Mesenchymal stem cell (in vitro differentiated cells and primary cell): ENCODE results near the gene ACBD6.

Experiments used
- DNase-seq: peaks from one replicate; pipeline ENCODE4 v3.0.0-alpha.2; 2013
- H2AFZ ChIP-seq: one replicate; pipeline ENCODE4 v1.6.1; 2013; ENCODE audit warnings: low read depth, mild to moderate bottlenecking, control low read depth, inconsistent platforms, low read length, moderate library complexity
- H2AK5ac ChIP-seq: 2 replicates; pipeline ENCODE4 v1.6.1; 2013; ENCODE audit warnings: low read length, moderate library complexity, mild to moderate bottlenecking, inconsistent platforms; ENCODE audit not compliant: severe bottlenecking
- H2BK120ac ChIP-seq: one replicate; pipeline ENCODE4 v1.6.1; 2013; ENCODE audit warnings: low read depth, mild to moderate bottlenecking, inconsistent platforms, low read length, moderate library complexity
- H2BK12ac ChIP-seq, 2 experiments: one replicate each; pipeline ENCODE4 v1.6.1; 2013; ENCODE audit warnings: inconsistent platforms in 2 of 2, low read length in 2 of 2, mild to moderate bottlenecking in 2 of 2, moderate library complexity in 2 of 2, control low read depth in 1 of 2
- H2BK15ac ChIP-seq: one replicate; pipeline ENCODE4 v1.6.1; 2013; ENCODE audit warnings: mild to moderate bottlenecking, low read depth, inconsistent platforms; ENCODE audit not compliant: poor library complexity, severe bottlenecking
- H2BK5ac ChIP-seq: 2 replicates; pipeline ENCODE4 v1.6.1; 2013; ENCODE audit warnings: low read depth, mild to moderate bottlenecking, low read length, control low read depth, inconsistent platforms; ENCODE audit not compliant: poor library complexity, severe bottlenecking
- H3K14ac ChIP-seq, 2 experiments: one replicate each; pipeline ENCODE4 v1.6.1; 2013; ENCODE audit warnings: inconsistent platforms in 2 of 2, low read length in 2 of 2, control low read depth in 1 of 2, mild to moderate bottlenecking in 1 of 2, moderate library complexity in 1 of 2
- H3K18ac ChIP-seq, 2 experiments: one replicate each; pipeline ENCODE4 v1.6.1; 2013; ENCODE audit warnings: inconsistent platforms in 2 of 2, low read length in 2 of 2, control low read depth in 1 of 2, low read depth in 1 of 2, mild to moderate bottlenecking in 1 of 2
- H3K23ac ChIP-seq, 2 experiments: one replicate each; pipeline ENCODE4 v1.6.1; 2013; ENCODE audit warnings: inconsistent platforms in 2 of 2, low read length in 2 of 2, mild to moderate bottlenecking in 2 of 2, moderate library complexity in 2 of 2, control low read depth in 1 of 2
- H3K27ac ChIP-seq: 2 replicates; pipeline ENCODE4 v1.5.1; 2013; ENCODE audit warnings: mild to moderate bottlenecking, moderate library complexity, low read length, control low read depth, inconsistent platforms; ENCODE audit not compliant: poor library complexity, severe bottlenecking
- H3K27me3 ChIP-seq, 2 experiments: 2 replicates each; pipeline versions ENCODE4 v1.6.1 to v1.7.0; 2013; ENCODE audit warnings: low read length in 2 of 2, mild to moderate bottlenecking in 2 of 2, moderate library complexity in 2 of 2, control low read depth in 1 of 2, inconsistent platforms in 1 of 2; ENCODE audit not compliant: control insufficient read depth in 1 of 2, insufficient read depth in 1 of 2
- H3K36me3 ChIP-seq, 2 experiments: 2 replicates each; pipeline versions ENCODE4 v1.6.1 to v1.7.0; 2013; ENCODE audit warnings: low read length in 2 of 2, control low read depth in 1 of 2, inconsistent platforms in 1 of 2, low read depth in 1 of 2, mild to moderate bottlenecking in 1 of 2; ENCODE audit not compliant: insufficient read depth in 2 of 2, control insufficient read depth in 1 of 2
- H3K4ac ChIP-seq, 2 experiments: one replicate each; pipeline ENCODE4 v1.6.1; 2013; ENCODE audit warnings: inconsistent platforms in 2 of 2, low read length in 2 of 2, mild to moderate bottlenecking in 2 of 2, moderate library complexity in 2 of 2, control low read depth in 1 of 2, low read depth in 1 of 2
- H3K4me1 ChIP-seq: 2 replicates; pipeline ENCODE4 v1.6.1; 2013; ENCODE audit warnings: low read depth, low read length, control low read depth; ENCODE audit not compliant: control insufficient read depth, insufficient read depth
- H3K4me2 ChIP-seq: 2 replicates; pipeline ENCODE4 v1.6.1; 2013; ENCODE audit warnings: low read length, mild to moderate bottlenecking, inconsistent platforms; ENCODE audit not compliant: poor library complexity, severe bottlenecking
- H3K4me3 ChIP-seq, 2 experiments: 2 replicates each; pipeline versions ENCODE4 v1.5.1 to v1.7.0; 2013; ENCODE audit warnings: low read length in 2 of 2, mild to moderate bottlenecking in 2 of 2, control low read depth in 1 of 2, low read depth in 1 of 2; ENCODE audit not compliant: insufficient read depth in 1 of 2
- H3K79me1 ChIP-seq: replicated peaks from 2 replicates; pipeline ENCODE4 v1.6.1; 2013; ENCODE audit warnings: mild to moderate bottlenecking, control low read depth, low read length, inconsistent platforms; ENCODE audit not compliant: poor library complexity, severe bottlenecking
- H3K9ac ChIP-seq: 2 replicates; pipeline ENCODE4 v1.7.0; 2013; ENCODE audit warnings: mild to moderate bottlenecking, low read length, moderate library complexity
- H3K9me3 ChIP-seq: 2 replicates; pipeline ENCODE4 v1.7.0; 2013; ENCODE audit warnings: mild to moderate bottlenecking, low read length; ENCODE audit not compliant: control insufficient read depth
- H4K8ac ChIP-seq: one replicate; pipeline ENCODE4 v1.6.1; 2013; ENCODE audit warnings: inconsistent platforms, mild to moderate bottlenecking, low read length, moderate library complexity
- H4K91ac ChIP-seq: one replicate; pipeline ENCODE4 v1.6.1; 2013; ENCODE audit warnings: mild to moderate bottlenecking, low read length, inconsistent platforms
- WGBS: methylation state at CpG from one replicate; pipeline ENCODE4 v1.1.7; 2013; ENCODE audit warnings: mixed read lengths; 5-methylcytosine and 5-hydroxymethylcytosine counted together

ACBD6 gene

DNA sequence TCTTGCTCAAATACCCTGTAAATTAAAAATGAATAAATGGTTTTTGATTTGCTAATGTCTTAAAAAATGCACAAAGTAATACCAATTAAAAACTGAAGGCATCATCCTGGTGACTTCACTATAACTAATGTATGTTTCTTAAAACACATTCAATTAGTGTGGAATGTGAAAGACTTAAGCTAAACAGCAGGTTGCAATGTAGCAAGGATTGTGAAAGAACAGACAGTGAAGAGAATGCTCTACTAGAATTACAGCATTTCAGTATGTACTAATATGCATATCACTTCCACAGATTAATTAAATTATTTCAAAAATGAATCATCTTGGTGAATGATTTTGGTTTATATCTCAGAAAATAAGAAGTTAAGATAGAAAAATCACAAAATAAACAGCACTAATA, 216.0 kb downstream of the ACBD6 start:
- Histone ChIP-seq H4K91ac (no peak overlapping the region), H3K14ac (no peak overlapping the region), H2AK5ac (no peak overlapping the region), H3K79me1 (peaks cover 9% of the 10 kb centered on the region), H3K18ac (no peak overlapping the region), H3K4me2 (no peak overlapping the region), H3K27ac (no peak overlapping the region), H3K27me3 (no peaks in the 10 kb centered on the region), H3K36me3 (peaks cover 3 to 46% of the 10 kb centered on the region in 2 experiments), H3K23ac (no peak overlapping the region), H3K4me1 (no peaks in the 10 kb centered on the region), H2AFZ (no peak overlapping the region), H2BK15ac (no peak overlapping the region), H3K9ac (no peak overlapping the region), H4K8ac (no peak overlapping the region), H3K4me3 (no peak overlapping the region), H2BK12ac (no peak overlapping the region), H2BK5ac (no peak overlapping the region), H3K4ac (no peak overlapping the region), H3K9me3 (no peaks in the 10 kb centered on the region), H2BK120ac (no peak overlapping the region)
- DNase-seq: no peak

DNA sequence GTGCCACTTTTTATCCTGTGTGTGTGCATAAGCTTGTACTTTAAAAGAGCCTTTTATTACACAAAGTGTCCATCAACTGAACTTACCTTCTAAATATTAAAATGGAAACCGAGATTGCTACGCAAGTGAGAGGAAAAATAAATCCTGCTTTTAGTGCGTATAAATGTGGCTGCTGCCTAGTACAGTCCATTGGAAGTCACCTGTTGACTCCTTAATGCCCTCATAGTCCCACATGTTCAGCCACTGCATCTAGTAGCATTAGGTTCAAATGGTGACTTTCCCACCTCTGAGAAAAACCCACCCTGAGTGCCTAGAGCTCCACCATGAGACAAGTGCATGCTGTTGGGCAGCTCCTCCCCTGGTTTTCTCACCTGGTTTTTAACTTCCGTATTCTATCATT, 219.3 kb downstream of the ACBD6 start:
- H3K23ac ChIP-seq: no peak overlapping the region
- no peak overlapping the region for H2BK15ac ChIP-seq
- H3K27me3 ChIP-seq: no peaks in the 10 kb centered on the region
- no peak overlapping the region for H2BK5ac ChIP-seq
- no peaks in the 10 kb centered on the region for H3K9me3 ChIP-seq
- no peak overlapping the region for H2BK12ac ChIP-seq
- peaks cover 10 to 70% of the 10 kb centered on the region in 2 experiments for H3K36me3 ChIP-seq
- H3K4ac ChIP-seq: no peak overlapping the region
- WGBS: 96% methylated on average over 3 of the region's 4 CpGs
- H3K4me3 ChIP-seq: no peak overlapping the region
- no peak overlapping the region for H3K18ac ChIP-seq
- no peak overlapping the region for H3K14ac ChIP-seq
- H3K4me2 ChIP-seq: no peak overlapping the region
- H4K8ac ChIP-seq: no peak overlapping the region
- H3K79me1 ChIP-seq: no peaks in the 10 kb centered on the region
- no peak overlapping the region for H2BK120ac ChIP-seq
- H3K9ac ChIP-seq: no peak overlapping the region
- no peak overlapping the region for H3K27ac ChIP-seq
- no peak overlapping the region for H2AFZ ChIP-seq
- DNase-seq: no peak
- H2AK5ac ChIP-seq: no peak overlapping the region
- no peak overlapping the region for H4K91ac ChIP-seq
- H3K4me1 ChIP-seq: no peaks in the 10 kb centered on the region

DNA sequence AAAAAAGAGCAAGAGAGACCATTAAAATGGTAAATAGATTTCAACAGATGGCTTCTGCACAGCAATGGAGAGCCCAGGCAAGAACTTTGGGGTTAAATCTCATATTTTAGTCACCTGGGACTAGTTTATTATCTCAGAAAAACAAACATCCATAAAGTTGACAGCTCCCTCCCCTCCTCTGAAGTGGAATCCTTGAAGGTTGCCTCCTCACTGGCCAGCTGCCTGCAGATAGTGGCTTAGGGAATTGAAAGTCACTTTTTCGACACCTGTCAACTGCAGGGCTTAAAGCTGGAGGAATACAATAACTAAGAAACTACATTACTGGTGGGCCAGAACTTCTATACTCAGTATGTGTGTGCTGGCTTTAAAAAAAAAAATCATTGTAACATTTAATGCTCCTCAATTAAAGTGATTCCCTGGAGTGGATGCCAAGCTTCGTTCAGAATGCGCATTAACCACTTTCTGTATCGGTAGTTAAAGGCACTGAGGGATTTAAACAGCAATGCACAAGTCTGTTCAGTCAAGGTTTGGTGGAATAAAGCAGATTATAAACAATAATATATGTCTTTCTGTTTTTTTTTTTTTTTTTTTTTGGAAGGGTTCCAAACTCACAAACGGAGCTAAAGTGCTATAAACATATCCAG, 219.9 kb downstream of the ACBD6 start:
- Histone ChIP-seq H3K36me3 (peaks cover 12 to 69% of the 10 kb centered on the region in 2 experiments), H4K8ac (no peak overlapping the region), H3K18ac (no peak overlapping the region), H2AK5ac (no peak overlapping the region), H3K14ac (no peak overlapping the region), H2BK5ac (no peak overlapping the region), H3K79me1 (no peaks in the 10 kb centered on the region), H3K9ac (no peak overlapping the region), H3K4me1 (no peaks in the 10 kb centered on the region), H3K27me3 (no peaks in the 10 kb centered on the region), H2BK12ac (no peak overlapping the region), H3K23ac (no peak overlapping the region), H3K27ac (no peak overlapping the region), H3K9me3 (no peaks in the 10 kb centered on the region), H2BK15ac (no peak overlapping the region), H2AFZ (no peak overlapping the region), H3K4ac (no peak overlapping the region), H3K4me3 (no peak overlapping the region), H2BK120ac (no peak overlapping the region), H4K91ac (no peak overlapping the region), H3K4me2 (no peak overlapping the region)
- DNase-seq: no peak
- WGBS: 94% methylated on average over 3 of the region's 5 CpGs

DNA sequence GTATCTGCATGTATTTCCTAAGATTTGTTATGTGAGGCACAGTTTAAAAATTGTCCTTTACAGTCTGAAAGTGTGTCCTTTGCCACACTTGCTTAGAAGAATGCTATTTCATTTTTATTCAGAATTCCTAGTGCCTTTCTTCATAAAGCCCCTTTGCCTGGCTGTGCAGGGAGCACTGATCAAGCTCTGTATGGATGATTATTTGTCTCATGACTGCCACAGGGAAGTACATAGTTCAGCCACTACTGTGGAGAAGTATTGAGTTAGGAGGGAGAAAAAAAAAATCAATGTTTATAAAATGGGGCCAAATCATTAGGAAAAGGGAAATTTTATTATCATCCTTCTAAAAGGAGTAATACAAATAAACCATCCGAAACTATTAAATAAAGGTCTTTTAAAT, 220.9 kb downstream of the ACBD6 start:
- H2BK5ac ChIP-seq: no peak overlapping the region
- H3K27me3 ChIP-seq: no peaks in the 10 kb centered on the region

More for the DNA sequence above, 220.9 kb downstream of the ACBD6 start:
- H3K23ac ChIP-seq: no peak overlapping the region
- H4K8ac ChIP-seq: no peak overlapping the region
- H2BK120ac ChIP-seq: no peak overlapping the region
- no peak overlapping the region for H2BK15ac ChIP-seq
- H3K79me1 ChIP-seq: no peaks in the 10 kb centered on the region
- no peak overlapping the region for H4K91ac ChIP-seq
- no peak overlapping the region for H3K18ac ChIP-seq
- H2AK5ac ChIP-seq: no peak overlapping the region
- DNase-seq: no peak
- no peak overlapping the region for H3K27ac ChIP-seq
- no peak overlapping the region for H3K9ac ChIP-seq
- no peaks in the 10 kb centered on the region for H3K4me1 ChIP-seq
- WGBS: 100% methylated on average over 1 of the region's 1 CpG
- H2BK12ac ChIP-seq: no peak overlapping the region
- no peak overlapping the region for H3K4ac ChIP-seq
- H3K36me3 ChIP-seq: peaks cover 8 to 65% of the 10 kb centered on the region in 2 experiments
- H3K9me3 ChIP-seq: no peaks in the 10 kb centered on the region
- no peak overlapping the region for H2AFZ ChIP-seq
- H3K4me3 ChIP-seq: no peak overlapping the region
- H3K4me2 ChIP-seq: no peak overlapping the region
- no peak overlapping the region for H3K14ac ChIP-seq
